ENCODE data around the gene CERS6. TPM values are rescaled to one million over a fixed set of nuclear protein-coding genes. Genes with fewer than 3 reads are reported as not detected.

CERS6 gene
- total and polyA plus RNA-seq, 2 experiments from 2014 or later: 7.4 to 35.0 TPM

DNA sequence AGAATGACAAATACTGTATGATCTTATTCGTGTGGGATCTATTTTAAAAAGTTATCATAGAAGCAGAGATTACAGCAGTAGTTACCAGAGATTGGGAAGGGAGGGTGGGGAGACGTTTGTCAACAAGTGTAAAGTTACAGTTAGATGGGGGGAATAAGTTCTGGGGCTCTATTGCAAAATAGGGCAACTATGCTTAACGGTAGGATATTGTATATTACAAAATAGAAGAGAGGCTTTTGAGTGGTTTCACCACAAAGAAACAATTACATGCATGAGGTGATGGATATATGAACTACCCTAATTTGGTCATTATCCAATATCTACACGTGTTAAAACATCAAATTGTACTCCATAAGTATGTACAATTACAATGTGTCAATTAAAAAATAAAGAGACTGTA, 223.0 kb downstream of the CERS6 start:
- H3K4me1 ChIP-seq (ENCODE audit: insufficient read depth): peaks cover 5% of the 10 kb centered on the region; the same call in 1 of the 2 replicates
- no peak overlapping the region for H3K4me2 ChIP-seq
- H2AFZ ChIP-seq: no peak overlapping the region
- H3K9me2 ChIP-seq (ENCODE audit: insufficient read depth): no peaks in the 10 kb centered on the region
- H3K36me3 ChIP-seq (ENCODE audit: insufficient read depth): no peaks in the 10 kb centered on the region
- H3K36me3 Mint-ChIP-seq (ENCODE audit: low read depth): no peaks in the 10 kb centered on the region
- peaks cover 25% of the 10 kb centered on the region for H3K4me1 Mint-ChIP-seq
- H3K4me3 Mint-ChIP-seq: no peak overlapping the region
- no peaks in the 10 kb centered on the region for H4K20me1 ChIP-seq (replicated peaks; ENCODE audit: insufficient read depth)
- no peaks in the 10 kb centered on the region for H3K27me3 Mint-ChIP-seq (ENCODE audit: insufficient read depth, low read depth, poor library complexity)
- no peaks in the 10 kb centered on the region for H3K27me3 ChIP-seq (ENCODE audit: insufficient read depth)
- no peaks in the 10 kb centered on the region for H3F3A ChIP-seq (replicated peaks; ENCODE audit: low read depth)
- no peaks in the 10 kb centered on the region for H3K9me3 Mint-ChIP-seq
- H3K27ac ChIP-seq (ENCODE audit: low read depth): no peak overlapping the region
- no peak overlapping the region for H3K27ac Mint-ChIP-seq
- no peak overlapping the region for H3K4me3 ChIP-seq
- TF ChIP-seq ZNF114 (CRISPR knock-in tag; IDR thresholded peaks at IDR 0.05) (no peak), EZH2phosphoT487 (IDR thresholded peaks at IDR 0.05; ENCODE audit: unreplicated experiment) (no peak), EZH2 (IDR thresholded peaks at IDR 0.05; ENCODE audit: low read depth, unreplicated experiment) (no peak), CREB1 (CRISPR knock-in tag; IDR thresholded peaks at IDR 0.05; ENCODE audit: low read depth) (no peak), ZNF331 (CRISPR knock-in tag; IDR thresholded peaks at IDR 0.05; ENCODE audit: low read depth) (no peak), STAT1 (IDR thresholded peaks at IDR 0.05; ENCODE audit: unreplicated experiment) (no peak), NANOG (IDR thresholded peaks at IDR 0.05; ENCODE audit: borderline replicate concordance) (no peak), POLR2AphosphoS5 (IDR thresholded peaks at IDR 0.05; ENCODE audit: low read depth) (no peak), JUNB (IDR thresholded peaks at IDR 0.05; ENCODE audit: unreplicated experiment) (no peak)
- TF ChIP-seq, protein P1, sequence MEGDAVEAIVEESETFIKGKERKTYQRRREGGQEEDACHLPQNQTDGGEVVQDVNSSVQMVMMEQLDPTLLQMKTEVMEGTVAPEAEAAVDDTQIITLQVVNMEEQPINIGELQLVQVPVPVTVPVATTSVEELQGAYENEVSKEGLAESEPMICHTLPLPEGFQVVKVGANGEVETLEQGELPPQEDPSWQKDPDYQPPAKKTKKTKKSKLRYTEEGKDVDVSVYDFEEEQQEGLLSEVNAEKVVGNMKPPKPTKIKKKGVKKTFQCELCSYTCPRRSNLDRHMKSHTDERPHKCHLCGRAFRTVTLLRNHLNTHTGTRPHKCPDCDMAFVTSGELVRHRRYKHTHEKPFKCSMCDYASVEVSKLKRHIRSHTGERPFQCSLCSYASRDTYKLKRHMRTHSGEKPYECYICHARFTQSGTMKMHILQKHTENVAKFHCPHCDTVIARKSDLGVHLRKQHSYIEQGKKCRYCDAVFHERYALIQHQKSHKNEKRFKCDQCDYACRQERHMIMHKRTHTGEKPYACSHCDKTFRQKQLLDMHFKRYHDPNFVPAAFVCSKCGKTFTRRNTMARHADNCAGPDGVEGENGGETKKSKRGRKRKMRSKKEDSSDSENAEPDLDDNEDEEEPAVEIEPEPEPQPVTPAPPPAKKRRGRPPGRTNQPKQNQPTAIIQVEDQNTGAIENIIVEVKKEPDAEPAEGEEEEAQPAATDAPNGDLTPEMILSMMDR (conservative IDR thresholded peaks at IDR 0.05; ENCODE audit: low read depth in 2 of 2): no peak
- TF ChIP-seq, protein P2, sequence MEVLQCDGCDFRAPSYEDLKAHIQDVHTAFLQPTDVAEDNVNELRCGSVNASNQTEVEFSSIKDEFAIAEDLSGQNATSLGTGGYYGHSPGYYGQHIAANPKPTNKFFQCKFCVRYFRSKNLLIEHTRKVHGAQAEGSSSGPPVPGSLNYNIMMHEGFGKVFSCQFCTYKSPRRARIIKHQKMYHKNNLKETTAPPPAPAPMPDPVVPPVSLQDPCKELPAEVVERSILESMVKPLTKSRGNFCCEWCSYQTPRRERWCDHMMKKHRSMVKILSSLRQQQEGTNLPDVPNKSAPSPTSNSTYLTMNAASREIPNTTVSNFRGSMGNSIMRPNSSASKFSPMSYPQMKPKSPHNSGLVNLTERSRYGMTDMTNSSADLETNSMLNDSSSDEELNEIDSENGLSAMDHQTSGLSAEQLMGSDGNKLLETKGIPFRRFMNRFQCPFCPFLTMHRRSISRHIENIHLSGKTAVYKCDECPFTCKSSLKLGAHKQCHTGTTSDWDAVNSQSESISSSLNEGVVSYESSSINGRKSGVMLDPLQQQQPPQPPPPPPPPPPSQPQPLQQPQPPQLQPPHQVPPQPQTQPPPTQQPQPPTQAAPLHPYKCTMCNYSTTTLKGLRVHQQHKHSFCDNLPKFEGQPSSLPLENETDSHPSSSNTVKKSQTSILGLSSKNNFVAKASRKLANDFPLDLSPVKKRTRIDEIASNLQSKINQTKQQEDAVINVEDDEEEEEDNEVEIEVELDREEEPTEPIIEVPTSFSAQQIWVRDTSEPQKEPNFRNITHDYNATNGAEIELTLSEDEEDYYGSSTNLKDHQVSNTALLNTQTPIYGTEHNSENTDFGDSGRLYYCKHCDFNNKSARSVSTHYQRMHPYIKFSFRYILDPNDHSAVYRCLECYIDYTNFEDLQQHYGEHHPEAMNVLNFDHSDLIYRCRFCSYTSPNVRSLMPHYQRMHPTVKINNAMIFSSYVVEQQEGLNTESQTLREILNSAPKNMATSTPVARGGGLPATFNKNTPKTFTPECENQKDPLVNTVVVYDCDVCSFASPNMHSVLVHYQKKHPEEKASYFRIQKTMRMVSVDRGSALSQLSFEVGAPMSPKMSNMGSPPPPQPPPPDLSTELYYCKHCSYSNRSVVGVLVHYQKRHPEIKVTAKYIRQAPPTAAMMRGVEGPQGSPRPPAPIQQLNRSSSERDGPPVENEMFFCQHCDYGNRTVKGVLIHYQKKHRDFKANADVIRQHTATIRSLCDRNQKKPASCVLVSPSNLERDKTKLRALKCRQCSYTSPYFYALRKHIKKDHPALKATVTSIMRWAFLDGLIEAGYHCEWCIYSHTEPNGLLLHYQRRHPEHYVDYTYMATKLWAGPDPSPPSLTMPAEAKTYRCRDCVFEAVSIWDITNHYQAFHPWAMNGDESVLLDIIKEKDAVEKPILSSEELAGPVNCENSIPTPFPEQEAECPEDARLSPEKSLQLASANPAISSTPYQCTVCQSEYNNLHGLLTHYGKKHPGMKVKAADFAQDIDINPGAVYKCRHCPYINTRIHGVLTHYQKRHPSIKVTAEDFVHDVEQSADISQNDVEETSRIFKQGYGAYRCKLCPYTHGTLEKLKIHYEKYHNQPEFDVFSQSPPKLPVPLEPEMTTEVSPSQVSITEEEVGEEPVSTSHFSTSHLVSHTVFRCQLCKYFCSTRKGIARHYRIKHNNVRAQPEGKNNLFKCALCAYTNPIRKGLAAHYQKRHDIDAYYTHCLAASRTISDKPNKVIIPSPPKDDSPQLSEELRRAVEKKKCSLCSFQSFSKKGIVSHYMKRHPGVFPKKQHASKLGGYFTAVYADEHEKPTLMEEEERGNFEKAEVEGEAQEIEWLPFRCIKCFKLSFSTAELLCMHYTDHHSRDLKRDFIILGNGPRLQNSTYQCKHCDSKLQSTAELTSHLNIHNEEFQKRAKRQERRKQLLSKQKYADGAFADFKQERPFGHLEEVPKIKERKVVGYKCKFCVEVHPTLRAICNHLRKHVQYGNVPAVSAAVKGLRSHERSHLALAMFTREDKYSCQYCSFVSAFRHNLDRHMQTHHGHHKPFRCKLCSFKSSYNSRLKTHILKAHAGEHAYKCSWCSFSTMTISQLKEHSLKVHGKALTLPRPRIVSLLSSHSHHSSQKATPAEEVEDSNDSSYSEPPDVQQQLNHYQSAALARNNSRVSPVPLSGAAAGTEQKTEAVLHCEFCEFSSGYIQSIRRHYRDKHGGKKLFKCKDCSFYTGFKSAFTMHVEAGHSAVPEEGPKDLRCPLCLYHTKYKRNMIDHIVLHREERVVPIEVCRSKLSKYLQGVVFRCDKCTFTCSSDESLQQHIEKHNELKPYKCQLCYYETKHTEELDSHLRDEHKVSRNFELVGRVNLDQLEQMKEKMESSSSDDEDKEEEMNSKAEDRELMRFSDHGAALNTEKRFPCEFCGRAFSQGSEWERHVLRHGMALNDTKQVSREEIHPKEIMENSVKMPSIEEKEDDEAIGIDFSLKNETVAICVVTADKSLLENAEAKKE (CRISPR knock-in tag; IDR thresholded peaks at IDR 0.05): no peak
- TF ChIP-seq, protein P3, sequence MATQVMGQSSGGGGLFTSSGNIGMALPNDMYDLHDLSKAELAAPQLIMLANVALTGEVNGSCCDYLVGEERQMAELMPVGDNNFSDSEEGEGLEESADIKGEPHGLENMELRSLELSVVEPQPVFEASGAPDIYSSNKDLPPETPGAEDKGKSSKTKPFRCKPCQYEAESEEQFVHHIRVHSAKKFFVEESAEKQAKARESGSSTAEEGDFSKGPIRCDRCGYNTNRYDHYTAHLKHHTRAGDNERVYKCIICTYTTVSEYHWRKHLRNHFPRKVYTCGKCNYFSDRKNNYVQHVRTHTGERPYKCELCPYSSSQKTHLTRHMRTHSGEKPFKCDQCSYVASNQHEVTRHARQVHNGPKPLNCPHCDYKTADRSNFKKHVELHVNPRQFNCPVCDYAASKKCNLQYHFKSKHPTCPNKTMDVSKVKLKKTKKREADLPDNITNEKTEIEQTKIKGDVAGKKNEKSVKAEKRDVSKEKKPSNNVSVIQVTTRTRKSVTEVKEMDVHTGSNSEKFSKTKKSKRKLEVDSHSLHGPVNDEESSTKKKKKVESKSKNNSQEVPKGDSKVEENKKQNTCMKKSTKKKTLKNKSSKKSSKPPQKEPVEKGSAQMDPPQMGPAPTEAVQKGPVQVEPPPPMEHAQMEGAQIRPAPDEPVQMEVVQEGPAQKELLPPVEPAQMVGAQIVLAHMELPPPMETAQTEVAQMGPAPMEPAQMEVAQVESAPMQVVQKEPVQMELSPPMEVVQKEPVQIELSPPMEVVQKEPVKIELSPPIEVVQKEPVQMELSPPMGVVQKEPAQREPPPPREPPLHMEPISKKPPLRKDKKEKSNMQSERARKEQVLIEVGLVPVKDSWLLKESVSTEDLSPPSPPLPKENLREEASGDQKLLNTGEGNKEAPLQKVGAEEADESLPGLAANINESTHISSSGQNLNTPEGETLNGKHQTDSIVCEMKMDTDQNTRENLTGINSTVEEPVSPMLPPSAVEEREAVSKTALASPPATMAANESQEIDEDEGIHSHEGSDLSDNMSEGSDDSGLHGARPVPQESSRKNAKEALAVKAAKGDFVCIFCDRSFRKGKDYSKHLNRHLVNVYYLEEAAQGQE (IDR thresholded peaks at IDR 0.05; ENCODE audit: unreplicated experiment): no peak
- TF ChIP-seq, protein P4, sequence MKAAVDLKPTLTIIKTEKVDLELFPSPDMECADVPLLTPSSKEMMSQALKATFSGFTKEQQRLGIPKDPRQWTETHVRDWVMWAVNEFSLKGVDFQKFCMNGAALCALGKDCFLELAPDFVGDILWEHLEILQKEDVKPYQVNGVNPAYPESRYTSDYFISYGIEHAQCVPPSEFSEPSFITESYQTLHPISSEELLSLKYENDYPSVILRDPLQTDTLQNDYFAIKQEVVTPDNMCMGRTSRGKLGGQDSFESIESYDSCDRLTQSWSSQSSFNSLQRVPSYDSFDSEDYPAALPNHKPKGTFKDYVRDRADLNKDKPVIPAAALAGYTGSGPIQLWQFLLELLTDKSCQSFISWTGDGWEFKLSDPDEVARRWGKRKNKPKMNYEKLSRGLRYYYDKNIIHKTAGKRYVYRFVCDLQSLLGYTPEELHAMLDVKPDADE (IDR thresholded peaks at IDR 0.05): no peak
- DNase-seq (ENCODE audit: low spot score) (no peak), ATAC-seq (no peak)
- H3K79me2 ChIP-seq (replicated peaks; ENCODE audit: insufficient read depth): 0 out of 2 replicates have a peak, but pooled peaks cover 3% of the 10 kb centered on the region
